Measurements from ENCODE around the gene PPP1R13L. TPM values are rescaled to one million over a fixed set of nuclear protein-coding genes. Genes with fewer than 3 reads are reported as not detected.
"Not testable (repeated sequence)": the region's sequence is repeated elsewhere in the genome, so short reads cannot be mapped to it uniquely, and the experiment has no call there.

PPP1R13L gene
- total RNA-seq, 1 experiment from 2014 or later: 36.4 TPM

- BruUV-seq (replicated peaks); H3K9me3 ChIP-seq (ENCODE audit: low read length); H3K4me2 ChIP-seq (ENCODE audit: low read length); H3F3A ChIP-seq (ENCODE audit: low read length, unreplicated experiment); POLR2A ChIA-PET (ENCODE audit: unreplicated experiment); DNase-seq; H3K36me3 ChIP-seq (ENCODE audit: low read depth, low read length); H3K4me1 ChIP-seq (ENCODE audit: insufficient read depth, low read length); ATAC-seq; intact Hi-C loops (cut with micrococcal nuclease); H3K27me3 ChIP-seq (ENCODE audit: low read length); H3K79me2 ChIP-seq (ENCODE audit: low read length); H3K9me2 ChIP-seq (replicated peaks; ENCODE audit: low read length); H2AFZ ChIP-seq (ENCODE audit: low read length); CTCF ChIA-PET; H3K9ac ChIP-seq (ENCODE audit: low read length); H3K27ac ChIP-seq (ENCODE audit: low read length); H4K20me1 ChIP-seq (ENCODE audit: low read length); H3K4me3 ChIP-seq (ENCODE audit: low read length): not testable (repeated sequence)
Measured at GRCh38 chr19:45431008-45431407, 26.1 kb upstream of the PPP1R13L start.

- not testable (repeated sequence) for H3K9me2 ChIP-seq (replicated peaks; ENCODE audit: low read length); H3K4me3 ChIP-seq (ENCODE audit: low read length)
Measured at GRCh38 chr19:45429896-45430295, 25.0 kb upstream of the PPP1R13L start.

GRCh38 chr19:45428384-45429231 is 23.7 kb upstream of the PPP1R13L start:
- Histone ChIP-seq H4K20me1 (ENCODE audit: low read length) (no peaks in the 10 kb centered on the region), H3K4me2 (ENCODE audit: low read length) (peak overlapping the region; percentile 94), H3K36me3 (ENCODE audit: low read depth, low read length) (no peaks in the 10 kb centered on the region), H3K27ac (ENCODE audit: low read length) (peak overlapping the region; percentile 39; the same call in 1 of the 2 replicates), H3F3A (ENCODE audit: low read length, unreplicated experiment) (peaks cover 3% of the 10 kb centered on the region), H2AFZ (ENCODE audit: low read length) (peak overlapping the region; percentile 96), H3K27me3 (ENCODE audit: low read length) (no peaks in the 10 kb centered on the region), H3K9me2 (replicated peaks; ENCODE audit: low read length) (no peaks in the 10 kb centered on the region), H3K4me3 (ENCODE audit: low read length) (peak overlapping the region; percentile 77), H3K9ac (ENCODE audit: low read length) (peak overlapping the region; percentile 77), H3K4me1 (ENCODE audit: insufficient read depth, low read length) (peaks cover 19% of the 10 kb centered on the region), H3K79me2 (ENCODE audit: low read length) (no peaks in the 10 kb centered on the region), H3K9me3 (ENCODE audit: low read length) (no peaks in the 10 kb centered on the region)
- ATAC-seq (no peak), DNase-seq (peak; percentile 30)
- no TSS peak for BruUV-seq (replicated peaks)
- intact Hi-C loops (cut with micrococcal nuclease): no loop called here
- POLR2A ChIA-PET (ENCODE audit: unreplicated experiment): interaction anchor here (0.6 kb wide), 1 partner anchor 41 kb away, joined by 4 read pairs; no protein-coding TSS in a partner anchor
- TF ChIP-seq EZH2 (IDR thresholded peaks at IDR 0.05; ENCODE audit: low read length, unreplicated experiment) (no peak), EZH2phosphoT487 (IDR thresholded peaks at IDR 0.05; ENCODE audit: borderline replicate concordance, low read length) (no peak), CTCF (conservative IDR thresholded peaks at IDR 0.05; ENCODE audit: low read depth, low read length) (peak; percentile 59)
- CTCF ChIA-PET: no interaction called here

More at GRCh38 chr19:45429896-45430295, 25.0 kb upstream of the PPP1R13L start:
- H3K4me1 ChIP-seq (ENCODE audit: insufficient read depth, low read length); POLR2A ChIA-PET (ENCODE audit: unreplicated experiment); intact Hi-C loops (cut with micrococcal nuclease); H3K9ac ChIP-seq (ENCODE audit: low read length); H2AFZ ChIP-seq (ENCODE audit: low read length); BruUV-seq (replicated peaks); H3K27ac ChIP-seq (ENCODE audit: low read length); H3K36me3 ChIP-seq (ENCODE audit: low read depth, low read length); H3K27me3 ChIP-seq (ENCODE audit: low read length); H3K9me3 ChIP-seq (ENCODE audit: low read length); ATAC-seq; CTCF ChIA-PET; H3K4me2 ChIP-seq (ENCODE audit: low read length); H3K79me2 ChIP-seq (ENCODE audit: low read length); H4K20me1 ChIP-seq (ENCODE audit: low read length); H3F3A ChIP-seq (ENCODE audit: low read length, unreplicated experiment); DNase-seq: not testable (repeated sequence)
